GM21381 (cell line): ENCODE results near the gene ACE2.
"Not testable (repeated sequence)": the region's sequence is repeated elsewhere in the genome, so short reads cannot be mapped to it uniquely, and the experiment has no call there.

Experiments used
- ATAC-seq: cut with Tn5 transposase; IDR thresholded peaks from one replicate; pipeline ENCODE4 v1.9.1; 2021; ENCODE audit warnings: mild to moderate bottlenecking, moderate library complexity; ENCODE audit not compliant: unreplicated experiment

ACE2 gene

DNA sequence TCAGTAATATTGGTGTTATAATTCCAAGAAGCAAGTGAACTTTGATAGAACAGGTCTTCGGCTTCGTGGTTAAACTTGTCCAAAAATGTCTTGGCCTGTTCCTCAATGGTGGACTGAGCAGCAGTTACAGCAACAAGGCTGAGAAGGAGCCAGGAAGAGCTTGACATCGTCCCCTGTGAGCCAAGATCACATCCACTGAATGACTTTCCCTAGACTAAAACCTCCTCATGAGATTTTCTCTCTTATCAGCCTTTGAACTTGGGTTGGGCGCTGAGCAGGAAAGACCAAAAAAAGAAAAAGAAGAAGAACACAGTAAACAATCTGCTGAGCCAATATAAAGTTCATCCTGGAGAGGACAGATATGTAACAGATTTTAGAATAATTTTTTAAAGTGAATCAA lies at the start of gene ACE2:
Gene ACE2, minus strand, starts transcription at position 216 of the 400 bp plus-strand sequence. Its CDS starts 49 bp downstream, at position 167.
- ATAC-seq: no peak

DNA sequence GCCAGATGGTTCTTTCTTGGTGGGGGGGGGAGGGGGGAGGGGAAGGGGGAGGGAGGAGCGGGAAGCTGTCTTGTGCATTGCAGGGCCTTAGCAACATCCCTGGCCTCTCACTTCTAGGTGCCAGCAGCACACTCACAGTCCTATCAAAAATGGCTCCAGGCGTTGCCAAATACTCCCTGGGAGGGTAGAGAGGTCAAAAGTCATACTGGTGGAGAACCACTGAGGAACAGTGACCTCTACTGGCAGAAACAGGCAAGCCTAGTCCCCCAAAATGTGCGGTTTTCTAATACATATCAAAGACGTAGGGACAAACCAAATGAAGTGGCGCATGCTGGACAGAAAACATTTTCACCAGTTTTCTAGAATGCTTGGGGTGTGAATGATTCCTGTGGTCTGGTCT lies 46.8 kb upstream of the ACE2 start:
- ATAC-seq: not testable (repeated sequence)

DNA sequence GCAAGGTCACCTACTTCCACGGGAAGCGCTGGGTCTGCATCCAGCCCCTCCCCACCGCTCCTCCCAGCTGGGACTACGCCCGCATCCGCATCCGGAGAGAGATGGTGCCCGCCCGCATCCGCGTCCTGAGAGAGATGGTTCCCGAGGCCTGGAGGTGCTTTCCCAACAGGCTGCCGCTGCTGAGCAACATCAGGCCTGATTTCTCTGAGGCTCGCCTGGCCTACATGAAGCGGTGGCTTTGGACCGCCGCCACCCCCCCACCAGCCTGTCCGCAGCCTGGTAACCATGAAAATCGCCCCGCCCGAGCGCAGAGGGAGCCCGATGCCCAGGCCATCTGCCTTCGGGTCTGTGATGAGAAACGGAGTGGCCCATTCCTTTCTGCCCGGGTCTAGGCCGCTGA lies 45.8 kb upstream of the ACE2 start:
- ATAC-seq: no peak

DNA sequence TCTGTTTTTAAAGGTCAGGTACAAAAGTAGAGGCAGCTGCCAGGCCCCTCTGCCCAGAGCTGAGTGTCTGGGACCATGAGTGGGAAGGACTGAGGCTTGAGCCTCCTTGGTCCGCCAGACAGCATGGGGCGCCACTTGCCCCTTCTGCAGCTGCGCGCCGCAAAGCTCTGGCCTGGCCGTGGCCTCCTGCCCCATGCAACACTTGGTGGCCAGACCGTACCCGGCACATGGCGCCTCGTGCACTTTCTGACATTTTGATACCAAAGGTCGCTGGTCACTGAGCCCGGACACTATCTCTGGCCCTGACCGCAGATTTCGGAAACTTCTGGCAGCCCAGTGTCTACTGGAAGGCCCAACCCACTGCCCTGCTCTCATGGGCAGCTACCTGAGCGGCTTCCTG lies 45.3 kb upstream of the ACE2 start:
- ATAC-seq: no peak

DNA sequence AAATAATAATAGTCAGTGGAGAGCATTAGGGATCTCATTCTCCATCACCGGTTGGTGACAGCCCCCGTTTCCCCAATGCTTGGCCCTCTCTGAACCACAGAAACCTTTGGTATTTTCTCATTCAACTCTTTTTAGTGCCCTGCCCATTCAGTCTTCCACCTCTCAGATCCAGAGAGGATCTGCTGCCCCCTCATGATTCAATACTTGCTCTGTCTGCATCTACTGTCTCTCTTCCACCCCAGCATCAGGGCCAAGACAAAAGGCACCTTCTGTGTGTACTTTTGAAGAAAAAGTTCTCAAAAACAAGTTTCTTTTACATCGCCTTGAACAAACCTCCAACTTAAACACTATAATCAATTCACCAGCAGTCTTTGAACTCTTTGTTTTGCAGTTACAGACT lies 44.5 kb upstream of the ACE2 start:
- ATAC-seq: no peak

DNA sequence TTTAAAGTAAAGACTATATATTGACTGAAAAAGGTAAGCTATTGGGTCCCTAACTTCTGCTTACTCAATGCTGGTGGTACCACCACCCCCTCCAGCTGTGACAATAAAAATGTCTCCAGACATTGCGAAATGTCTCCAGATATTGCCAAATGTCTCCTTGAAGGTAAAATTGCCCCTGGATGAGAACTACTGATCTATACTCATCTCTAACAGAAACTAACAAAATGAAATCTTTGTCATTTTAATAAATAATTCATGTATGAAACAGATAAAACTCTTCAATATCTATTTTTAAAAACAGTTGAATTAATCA lies 43.8 kb upstream of the ACE2 start:
- no peak for ATAC-seq

DNA sequence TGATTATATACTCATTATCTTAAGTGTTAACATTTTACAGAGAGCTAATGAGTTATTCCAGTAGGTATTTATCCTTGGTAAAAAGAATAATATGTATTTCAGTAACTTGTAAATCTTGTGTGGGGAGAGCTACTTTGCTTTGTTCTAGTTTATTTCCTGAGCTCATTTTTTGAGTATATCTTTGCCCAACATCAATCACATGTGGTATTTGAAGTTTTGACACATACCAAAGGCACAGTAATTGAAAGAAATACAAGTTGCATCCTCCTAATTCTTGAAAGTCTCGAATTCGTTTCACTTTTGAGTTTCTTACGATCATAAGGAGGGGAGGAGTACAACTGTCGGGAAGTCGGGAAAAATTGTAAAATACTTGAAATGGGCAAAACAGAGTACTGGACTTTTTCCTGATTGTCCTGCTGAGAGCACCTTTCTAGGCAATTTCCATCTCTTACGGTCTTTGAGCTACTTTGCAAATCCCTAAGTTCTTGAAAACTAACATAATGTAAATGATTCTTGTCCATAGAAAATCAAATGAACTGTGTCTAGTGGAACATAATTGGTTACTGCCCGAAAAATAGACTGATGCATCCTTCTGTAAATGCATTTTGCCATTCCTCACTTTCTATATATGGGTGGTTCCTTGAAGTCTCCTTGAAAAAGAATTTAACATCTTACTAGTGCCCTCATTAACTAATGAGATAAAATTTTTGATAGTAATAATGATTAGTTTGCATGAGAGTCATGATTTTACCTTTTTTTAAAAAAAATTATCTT lies 43.2 kb upstream of the ACE2 start:
- ATAC-seq: no peak

DNA sequence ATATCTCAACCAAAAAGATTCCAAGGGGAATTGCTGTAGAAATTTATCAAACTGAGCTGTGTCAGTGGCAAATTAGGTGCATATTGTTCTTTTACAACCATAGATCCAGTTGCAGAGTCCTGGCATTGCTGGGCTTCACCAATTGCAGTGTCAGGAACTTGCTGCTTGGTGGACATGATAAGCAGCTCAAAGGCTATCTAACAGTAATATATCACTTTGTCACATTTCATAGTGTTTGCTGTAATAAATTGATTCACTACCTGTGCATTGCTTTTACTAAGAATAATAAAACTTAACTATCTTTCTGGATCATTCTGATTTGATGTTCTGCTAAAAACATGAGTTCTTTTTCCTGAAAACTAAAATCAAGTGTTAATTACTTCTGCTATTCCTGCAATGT lies 30.9 kb upstream of the ACE2 start:
- ATAC-seq: no peak

DNA sequence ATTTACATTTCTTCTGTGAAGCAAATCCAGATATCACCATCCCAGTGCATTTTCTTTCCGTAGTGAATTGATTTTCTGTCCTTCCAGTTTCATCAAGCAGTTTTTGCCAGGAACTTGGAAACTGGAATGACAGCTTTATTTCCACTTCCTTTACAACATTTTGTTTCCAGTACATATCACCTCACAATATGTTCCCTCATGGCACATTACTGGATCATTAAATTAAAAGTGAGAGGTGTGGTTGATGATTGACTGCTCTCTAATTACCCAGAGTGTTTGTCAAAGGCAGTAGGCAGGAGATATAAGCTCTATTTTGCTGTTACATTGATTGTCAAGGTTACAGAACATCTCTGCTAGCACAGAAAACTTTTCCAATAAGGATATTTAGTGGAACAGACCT lies 22.3 kb upstream of the ACE2 start:
- no peak for ATAC-seq

DNA sequence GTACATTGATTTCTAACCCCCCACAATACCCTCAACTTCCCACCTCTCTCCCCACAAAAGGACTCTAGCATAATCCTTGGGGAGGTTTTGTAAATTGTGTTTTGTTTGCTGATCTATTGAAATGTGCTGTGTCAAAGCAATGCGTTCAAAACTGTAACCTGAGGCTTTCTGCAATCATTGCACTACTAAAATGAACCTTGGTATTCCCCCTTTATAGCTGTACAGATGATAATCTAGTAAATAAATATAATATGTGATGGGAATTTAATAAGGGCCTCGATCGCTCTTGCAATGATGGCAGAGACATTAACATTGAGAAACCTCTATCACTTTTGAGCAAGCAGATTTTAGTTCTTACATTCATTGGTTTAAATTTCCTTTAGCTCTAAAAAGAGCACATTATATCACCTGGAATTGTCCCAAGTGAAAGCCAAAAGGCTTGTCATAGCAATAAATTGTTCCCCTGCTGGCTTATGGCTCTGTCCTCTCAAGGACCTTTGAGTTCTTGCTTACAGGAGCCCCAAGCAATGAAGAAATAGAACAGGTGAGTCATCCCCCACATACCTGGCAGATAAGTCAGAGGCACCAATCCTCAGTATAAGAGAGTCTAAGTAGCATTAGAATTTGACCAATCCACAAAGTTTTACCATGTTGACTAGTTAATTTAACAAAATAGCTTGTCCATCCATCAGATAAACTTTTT lies 18.4 kb upstream of the ACE2 start:
- no peak for ATAC-seq

DNA sequence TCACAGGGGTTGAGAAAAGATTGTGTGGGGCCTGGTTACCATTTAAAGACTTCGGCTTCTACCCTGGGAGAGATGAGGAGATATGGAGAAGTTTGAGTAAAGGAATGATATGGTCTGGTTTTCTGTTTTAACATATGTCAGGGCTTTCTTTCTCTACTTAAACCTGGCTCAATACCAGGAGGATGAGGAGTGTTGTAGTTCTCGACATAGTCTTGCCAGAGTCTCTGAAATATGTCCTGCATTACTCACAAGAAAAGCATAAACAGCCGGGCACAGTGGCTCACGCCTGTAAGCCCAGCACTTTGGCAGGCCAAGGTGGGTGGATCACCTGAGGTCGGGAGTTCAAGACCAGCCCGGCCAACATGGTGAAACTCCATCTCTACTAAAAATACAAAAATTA lies 16.4 kb upstream of the ACE2 start:
- ATAC-seq: no peak

DNA sequence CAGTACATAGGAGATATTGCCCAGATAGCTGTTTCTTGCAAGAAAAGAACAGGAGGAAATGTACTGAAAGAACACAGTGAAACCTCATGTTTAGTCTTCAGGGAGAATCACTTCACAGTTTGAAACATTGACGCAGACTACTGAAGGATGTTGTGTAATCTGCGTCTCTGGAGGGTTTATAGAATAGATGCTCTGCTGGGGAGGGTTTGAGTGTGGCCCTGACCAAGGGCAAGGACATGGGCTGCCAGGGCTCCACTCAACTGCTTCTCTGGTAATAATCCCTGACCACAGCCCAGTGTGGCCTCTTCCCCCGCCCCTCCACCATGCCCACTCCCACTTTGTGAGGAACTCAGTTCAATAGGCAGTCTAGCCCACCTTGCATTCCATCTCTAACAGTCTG lies 15.8 kb upstream of the ACE2 start:
- ATAC-seq: no peak

DNA sequence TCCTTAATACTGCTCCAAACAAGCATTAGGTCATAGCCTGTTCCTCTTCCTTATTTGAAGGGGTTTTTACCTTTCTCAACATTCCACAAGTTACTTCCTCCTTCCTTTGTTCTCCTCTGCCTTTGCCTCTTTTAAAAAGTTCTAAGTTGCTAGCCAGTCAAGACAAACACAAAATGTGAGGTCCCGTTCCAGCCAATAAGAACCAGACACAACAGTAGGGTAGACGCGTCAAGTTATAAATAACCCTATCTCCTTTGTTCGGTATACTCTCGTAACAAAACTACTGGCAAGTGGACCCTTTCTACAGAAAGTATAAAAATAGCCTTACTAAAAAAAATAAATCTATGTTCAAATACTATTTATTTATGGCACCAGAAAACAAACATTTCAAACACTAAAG lies 6.3 kb upstream of the ACE2 start:
- ATAC-seq: no peak

DNA sequence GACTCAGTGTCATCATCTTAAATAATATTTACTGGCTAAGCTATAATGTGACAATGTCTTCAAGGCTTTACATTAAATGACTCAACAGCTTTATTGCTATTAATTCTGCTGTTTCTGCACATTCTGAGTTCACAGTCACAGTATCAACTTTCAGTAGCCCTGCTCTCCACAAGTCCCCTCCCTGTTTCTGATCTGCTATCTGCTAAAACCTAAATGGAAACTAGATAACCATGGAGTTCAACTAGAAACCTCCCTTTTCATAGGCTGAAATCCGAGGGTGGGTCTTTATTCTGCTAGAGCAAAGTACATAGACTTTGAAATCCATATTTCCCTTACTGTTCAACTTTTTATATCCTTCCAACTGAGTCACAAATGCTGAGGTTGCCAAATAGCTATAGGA lies 5.4 kb upstream of the ACE2 start:
- no peak for ATAC-seq

DNA sequence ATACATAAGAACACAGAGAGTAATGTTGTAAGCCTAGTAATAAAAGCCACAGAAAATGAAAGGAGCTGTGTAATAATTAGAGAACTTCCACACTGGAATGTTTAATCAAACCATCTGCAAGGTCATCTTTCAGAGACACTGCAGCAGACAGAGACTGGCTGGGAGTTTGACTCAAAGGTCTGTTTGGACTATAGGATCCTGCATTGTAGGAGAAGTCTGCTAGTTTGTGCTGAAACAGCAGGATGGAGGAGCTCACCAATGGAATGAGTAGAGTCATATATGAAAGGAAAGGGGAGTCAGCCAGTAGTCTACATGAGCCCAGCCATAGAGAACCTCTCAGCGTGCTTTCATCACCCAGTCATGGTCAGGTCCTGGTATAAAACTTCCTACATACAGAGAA lies 4.5 kb upstream of the ACE2 start:
- ATAC-seq: no peak

DNA sequence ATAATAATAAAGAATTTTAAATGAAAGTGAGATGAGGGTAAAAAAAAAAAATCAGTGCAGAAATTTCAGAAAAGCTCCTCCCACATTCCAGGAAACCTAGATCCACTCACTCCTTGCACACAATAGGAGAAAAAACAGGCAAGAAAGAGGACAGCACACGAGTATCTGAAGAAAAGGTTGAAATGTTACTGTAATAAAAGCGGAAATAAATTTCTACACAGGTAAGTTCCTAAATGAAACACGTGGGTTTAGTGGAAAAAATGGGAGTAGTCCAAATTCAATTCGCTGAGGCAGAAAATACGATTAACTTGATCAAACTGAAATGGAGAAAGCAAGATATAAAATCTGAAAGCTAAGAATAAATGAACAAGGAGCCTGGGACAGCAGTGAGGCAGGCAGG lies 2.0 kb upstream of the ACE2 start:
- no peak for ATAC-seq

DNA sequence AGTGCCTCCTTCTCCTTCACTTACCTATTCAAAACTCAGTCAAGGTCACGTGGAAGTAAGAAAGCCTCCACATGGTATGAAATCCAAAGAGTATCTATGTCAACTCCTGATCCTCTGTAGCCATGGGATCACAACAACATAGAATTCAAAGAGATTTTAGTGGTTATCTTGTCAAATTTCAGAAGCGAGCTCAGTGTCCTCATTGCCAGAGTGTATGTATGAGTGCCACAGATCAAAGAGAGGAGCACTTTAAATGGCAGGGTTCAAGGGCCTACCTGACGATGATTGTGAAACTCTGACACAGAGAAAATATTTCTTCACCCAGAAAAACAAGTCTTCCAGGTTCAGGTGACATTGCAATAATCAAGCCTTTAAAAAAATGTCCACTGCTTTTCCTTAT lies 1.2 kb upstream of the ACE2 start:
- ATAC-seq: no peak

DNA sequence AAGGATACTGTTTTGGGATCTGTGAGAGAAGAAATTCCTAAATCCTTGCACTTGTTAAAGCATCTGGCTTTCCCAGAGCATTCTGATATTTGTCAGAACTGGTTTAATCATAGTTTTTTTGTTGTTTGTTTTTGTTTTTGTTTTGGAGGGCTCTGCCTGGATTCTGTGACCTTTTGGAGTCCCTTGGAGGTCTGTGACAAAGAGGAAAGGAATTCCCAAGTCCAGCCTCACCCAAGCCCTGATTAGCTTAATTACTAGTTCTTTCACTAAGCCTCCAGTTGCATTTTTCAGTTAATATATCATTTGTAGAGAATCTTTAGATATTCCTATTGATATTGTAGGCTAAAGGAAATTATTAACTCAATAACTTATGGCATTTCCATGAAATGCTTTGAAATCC lies 711 bp downstream of the ACE2 start:
- no peak for ATAC-seq

DNA sequence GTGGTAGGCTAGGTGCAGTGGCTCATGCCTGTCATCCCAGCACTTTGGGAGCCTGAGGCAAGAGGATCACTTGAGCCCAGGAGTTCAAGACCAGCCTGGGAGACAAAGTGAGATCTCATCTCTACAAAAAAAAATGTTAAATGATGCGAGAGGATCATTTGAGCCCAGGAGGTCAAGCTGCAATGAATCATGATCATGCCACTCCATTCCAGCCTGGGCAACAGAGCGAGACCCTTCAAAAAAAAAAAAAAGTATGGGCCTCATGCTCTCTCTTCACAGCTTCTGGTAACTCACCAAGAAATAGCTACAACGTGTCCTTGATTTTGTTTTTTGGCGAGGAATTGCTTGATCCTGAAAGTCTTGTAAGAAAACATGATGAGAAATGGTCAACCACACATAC lies 1.3 kb downstream of the ACE2 start:
- no peak for ATAC-seq

DNA sequence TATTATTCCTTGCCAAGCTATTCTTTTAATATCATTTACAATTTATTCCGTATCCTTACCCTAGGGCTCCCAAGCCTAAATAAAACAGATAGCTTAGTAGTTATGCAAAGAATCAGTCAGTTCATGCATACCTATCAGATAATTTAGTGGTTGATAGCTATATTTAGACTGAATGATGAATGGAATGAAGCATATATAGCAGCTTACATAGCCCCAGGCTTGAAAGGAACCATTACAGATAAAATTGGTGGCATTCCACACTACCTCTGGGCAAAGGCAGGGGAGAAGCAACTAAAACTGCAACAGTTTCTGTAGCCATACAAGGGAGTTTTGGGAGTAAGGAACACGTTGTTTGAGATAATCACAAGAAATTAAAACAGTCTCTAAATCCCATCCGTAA lies 2.7 kb downstream of the ACE2 start:
- ATAC-seq: no peak

DNA sequence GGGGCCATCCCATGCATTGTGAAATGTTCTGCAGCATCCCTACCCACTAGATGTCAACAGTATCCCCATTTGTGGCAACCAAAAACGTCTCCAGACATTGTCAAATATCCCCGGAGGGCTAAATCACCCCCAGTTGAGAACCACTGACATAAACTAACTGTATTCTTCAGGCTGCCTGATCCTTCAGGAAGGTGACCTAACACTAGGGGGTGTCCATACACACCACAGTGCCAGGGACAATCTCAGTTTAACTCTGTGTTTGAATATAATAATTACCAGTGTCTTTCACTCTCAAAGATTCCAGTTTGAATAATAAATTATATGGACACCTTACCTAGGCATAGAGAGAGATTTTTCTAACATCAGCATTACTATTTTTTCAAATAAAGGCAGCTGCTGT lies 6.4 kb downstream of the ACE2 start:
- no peak for ATAC-seq

DNA sequence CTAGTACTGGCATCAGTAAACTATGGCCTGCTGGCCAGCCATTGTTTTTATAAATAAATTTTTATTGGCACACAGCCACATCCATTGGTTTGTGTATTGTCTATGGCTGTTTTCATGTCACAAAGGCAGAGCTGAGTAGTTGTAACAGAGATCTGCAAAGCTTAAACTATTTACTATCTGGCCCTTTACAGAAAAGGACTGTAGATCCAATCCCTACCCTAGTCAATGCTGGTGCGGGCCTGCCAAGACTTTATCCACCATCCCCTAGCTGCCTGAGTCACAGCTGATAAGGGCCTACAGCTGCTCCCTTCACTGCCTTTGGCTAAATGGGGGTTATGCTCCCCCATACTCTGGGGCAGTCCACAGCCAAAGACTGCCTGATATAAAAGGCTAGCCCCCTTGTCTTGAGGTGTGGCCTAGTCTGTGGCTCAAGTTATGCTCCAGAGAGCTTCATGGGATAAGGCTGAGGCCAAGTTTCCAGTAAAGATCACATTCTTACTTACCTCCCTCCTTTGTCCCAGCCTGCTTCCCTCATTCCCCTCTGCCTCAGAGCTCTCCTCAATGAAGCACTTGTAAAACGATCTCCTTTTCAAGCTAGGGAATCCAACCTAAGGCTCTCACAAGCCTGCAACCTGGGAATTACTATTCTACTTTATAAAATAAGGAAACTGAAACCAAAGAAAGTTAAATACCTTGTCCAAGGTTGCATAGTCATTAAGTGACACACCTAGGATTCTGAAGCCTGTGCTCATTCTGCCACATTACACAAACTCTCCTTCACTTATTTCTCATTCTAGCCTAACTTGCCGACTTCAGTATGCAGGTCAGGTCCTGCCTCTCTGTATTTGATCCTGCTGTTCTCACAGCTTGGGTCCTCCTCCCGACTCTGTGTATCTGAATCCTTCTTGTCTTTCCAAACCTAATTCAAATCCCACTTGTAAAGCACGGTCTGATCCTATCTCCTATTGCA lies 20.7 kb downstream of the ACE2 start:
- no peak for ATAC-seq
